NAMALWA (cell line): ENCODE measurements around the gene OR3A1.
A peak's percentile ranks its signal among the peaks of the same experiment; 100 is the strongest.
"Not testable (repeated sequence)": the region's sequence is repeated elsewhere in the genome, so short reads cannot be mapped to it uniquely, and the experiment has no call there.

ENCODE experiments used
- DNase-seq: peaks from one replicate; pipeline ENCODE4 v3.0.0-alpha.2; 2015; ENCODE audit warnings: low spot score

Gene OR3A1

GRCh38 chr17:3298260-3298659 is at the start of gene OR3A1:
OR3A1 (minus strand) TSS chr17:3298360; CDS start chr17:3292582, 5,778 bp downstream.
- DNase-seq: no peak

DNA sequence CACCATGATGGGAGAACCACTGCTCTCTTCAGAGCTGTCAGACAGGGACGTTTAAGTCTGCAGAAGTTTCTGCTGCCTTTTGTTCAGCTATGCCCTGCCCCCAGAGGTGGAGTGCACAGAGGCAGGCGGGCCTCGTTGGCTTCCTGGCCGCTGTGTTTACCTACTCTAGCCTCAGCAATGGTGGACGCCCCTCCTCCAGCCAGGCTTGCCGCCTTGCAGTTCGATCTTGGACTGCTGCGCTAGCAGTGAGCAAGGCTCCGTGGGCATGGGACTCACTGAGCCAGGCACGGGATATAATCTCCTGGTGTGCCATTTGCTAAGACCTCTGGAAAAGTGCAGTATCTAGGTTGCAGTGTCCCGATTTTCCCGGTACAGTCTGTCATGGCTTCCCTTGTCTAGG is 44.6 kb upstream of the OR3A1 start:
- DNase-seq: not testable (repeated sequence)

GRCh38 chr17:3335876-3336275 is 37.7 kb upstream of the OR3A1 start:
- no peak for DNase-seq

GRCh38 chr17:3318336-3318735 is 20.2 kb upstream of the OR3A1 start:
- no peak for DNase-seq

- peak; percentile 13 for DNase-seq
Observed at GRCh38 chr17:3316836-3317235, 18.7 kb upstream of the OR3A1 start.

- no peak for DNase-seq
Observed at GRCh38 chr17:3308603-3309002, 10.4 kb upstream of the OR3A1 start.

DNA sequence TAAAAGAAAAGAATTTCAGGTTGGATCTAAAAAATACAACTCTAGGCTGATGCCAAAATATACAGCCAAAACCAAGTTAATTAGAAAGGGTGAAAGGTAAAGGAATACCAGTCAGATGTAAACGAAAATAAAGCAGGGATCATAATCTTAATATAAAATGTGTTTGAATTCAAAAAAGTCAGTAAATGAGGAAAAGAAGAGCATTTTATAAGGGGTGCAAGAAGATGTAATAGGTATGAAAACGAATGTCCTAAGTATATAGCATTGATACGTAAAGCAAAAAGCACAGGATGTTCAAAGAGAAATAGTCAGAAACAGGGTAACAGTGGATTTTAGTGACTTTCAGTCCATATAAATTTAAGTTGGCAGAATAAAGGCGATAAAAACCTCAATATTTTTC is 2.5 kb downstream of the OR3A1 start:
- no peak for DNase-seq

DNA sequence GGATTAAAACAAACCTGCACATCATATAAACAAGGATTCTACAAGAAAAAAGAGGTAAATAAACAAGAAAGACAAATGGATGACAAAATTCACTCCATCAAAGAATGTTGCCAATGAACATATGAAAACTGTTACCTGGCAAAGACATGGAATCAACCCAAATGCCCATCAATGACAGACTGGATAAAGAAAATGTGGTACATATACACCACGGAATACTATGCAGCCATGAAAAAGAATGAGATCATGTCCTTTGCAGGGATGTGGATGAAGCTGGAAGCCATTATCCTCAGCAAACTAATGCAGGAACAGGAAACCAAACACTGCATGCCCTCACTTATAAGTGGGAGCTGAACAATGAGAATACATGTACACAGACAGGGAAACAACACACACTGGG is 4.6 kb downstream of the OR3A1 start:
- DNase-seq: not testable (repeated sequence)

- no peak for DNase-seq
Observed at GRCh38 chr17:3282901-3283300, 15.3 kb downstream of the OR3A1 start.

GRCh38 chr17:3276126-3276525 is 22.0 kb downstream of the OR3A1 start:
- DNase-seq: no peak

DNA sequence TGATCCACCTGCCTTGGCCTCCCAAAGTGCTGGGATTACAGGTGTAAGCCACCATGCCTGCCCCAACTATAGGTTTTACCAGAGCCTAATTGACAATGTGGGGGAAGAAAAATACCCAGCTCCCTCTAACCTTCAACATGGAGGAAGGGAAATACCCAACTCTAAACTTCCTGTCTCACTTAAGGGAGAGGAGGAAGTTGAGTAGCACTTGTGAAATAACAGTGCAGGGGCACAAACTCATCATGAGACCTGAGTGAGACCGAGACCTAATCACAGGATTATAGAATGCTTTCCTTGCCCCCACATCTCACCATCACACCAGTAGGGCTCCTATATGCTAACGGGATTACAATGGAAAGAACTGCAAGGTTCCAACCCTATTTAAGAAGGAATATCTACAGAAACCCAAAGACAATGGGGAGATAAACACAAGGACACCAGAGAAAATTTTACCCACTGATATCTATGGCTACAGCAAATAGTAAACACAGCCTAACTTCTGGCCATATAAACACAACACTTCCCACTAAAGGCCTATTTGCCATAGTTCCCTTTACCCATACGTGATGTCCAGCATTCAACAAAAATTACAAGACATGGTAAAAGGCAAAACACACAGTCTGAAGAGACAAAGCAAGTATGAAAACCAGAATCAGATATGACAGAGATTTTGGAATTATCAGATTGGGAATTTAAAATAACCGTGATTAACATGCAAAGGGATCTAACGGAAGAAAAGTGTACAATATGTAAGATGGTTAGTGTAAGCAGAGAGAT is 26.9 kb downstream of the OR3A1 start:
- DNase-seq: no peak

GRCh38 chr17:3260600-3260999 is 37.6 kb downstream of the OR3A1 start:
- no peak for DNase-seq

DNA sequence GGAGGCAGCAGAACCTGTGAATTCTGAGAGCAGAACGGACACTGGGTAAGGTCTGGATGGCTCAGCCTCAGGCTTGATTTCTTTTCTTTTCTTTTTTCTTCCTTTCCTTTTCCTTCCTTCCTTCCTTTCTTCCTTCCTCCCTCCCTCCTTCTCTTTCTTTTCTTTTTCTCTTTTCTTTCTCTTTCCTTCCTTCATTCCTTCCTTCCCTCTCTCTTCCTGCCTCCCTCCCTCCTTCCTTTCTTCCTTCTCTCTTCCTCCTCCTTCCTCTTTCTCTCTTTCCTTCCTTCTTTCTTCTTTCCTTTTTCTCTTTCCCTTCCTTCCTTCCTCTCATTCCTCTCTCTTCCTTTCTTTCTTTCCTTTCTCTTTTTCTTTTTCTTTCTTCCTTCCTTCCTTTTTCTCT is 38.0 kb downstream of the OR3A1 start:
- DNase-seq: no peak

- DNase-seq: no peak
Observed at GRCh38 chr17:3256575-3256974, 41.6 kb downstream of the OR3A1 start.

DNA sequence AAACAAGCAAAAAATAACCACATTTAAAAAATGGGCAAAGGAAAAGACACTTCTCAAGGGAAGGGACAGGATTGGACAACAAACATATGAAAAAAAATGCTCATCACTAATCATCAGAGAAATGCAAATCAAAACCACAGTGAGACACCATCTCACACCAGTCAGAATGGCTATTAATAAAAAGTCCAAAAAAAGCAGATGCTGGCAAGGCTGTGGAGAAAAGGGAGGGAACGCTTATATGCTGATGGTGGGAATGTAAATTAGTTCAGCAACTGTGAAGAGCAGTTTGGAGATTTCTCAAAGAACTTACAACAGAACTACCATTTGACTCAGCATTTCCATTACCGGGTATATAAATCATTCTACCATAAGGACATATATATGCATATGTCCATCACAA is 49.1 kb downstream of the OR3A1 start:
- not testable (repeated sequence) for DNase-seq

DNA sequence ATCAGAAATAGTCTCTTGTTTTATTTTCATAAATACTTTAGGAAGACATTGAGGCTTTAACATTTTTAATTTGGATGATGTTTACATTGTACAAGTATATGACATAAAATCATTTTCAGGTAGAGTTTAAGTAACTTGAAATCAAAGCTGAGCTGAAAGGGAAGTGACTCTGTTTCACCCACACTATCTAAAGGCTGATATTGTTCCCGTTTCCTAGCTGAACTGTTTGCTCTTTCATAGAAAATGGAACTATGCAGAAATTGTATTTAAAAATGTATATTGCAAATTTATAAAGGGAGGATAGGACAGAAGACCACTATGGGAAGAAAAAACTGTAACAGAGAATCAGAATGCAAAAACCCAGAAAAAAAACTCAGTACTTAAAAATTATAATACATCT is 53.3 kb downstream of the OR3A1 start:
- not testable (repeated sequence) for DNase-seq

DNA sequence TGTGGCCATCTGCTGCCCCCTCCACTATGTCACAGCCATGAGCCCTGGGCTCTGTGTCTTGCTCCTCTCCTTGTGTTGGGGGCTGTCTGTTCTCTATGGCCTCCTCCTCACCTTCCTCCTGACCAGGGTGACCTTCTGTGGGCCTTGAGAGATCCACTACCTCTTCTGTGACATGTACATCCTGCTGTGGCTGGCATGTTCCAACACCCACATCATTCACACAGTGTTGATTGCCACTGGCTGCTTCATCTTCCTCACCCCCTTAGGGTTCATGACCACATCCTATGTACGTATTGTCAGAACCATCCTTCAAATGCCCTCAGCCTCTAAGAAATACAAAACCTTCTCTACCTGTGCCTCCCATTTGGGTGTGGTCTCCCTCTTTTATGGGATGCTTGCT is 57.1 kb downstream of the OR3A1 start:
- not testable (repeated sequence) for DNase-seq
